HEK293 (cell line): ENCODE data around the gene TNFAIP8L3.

Experiments used
- CTCF ChIA-PET: fragments of 350-600 bp; formaldehyde crosslinking; extraction: SDS; loops from one replicate; lab custom pipeline; 2021; ENCODE audit warnings: antibody characterized with exemption; lab: Yijun Ruan, JAX
- POLR2A ChIA-PET: fragments of 300-600 bp; formaldehyde crosslinking; extraction: SDS; loops from one replicate; lab custom pipeline; 2020; ENCODE audit warnings: antibody characterized with exemption, inconsistent platforms; lab: Yijun Ruan, JAX
- H3K27ac ChIP-seq: fragments of 200-500 bp; sonication (Bioruptor generic); 2 replicates; pipeline ENCODE4 v1.5.1; 2014; ENCODE audit warnings: low read depth, low read length, control low read depth, inconsistent platforms; ENCODE audit errors: extremely low read depth
- H3K36me3 ChIP-seq, 2 experiments: fragments of 200-500 bp in 1 of 2; sonication (Bioruptor generic) in 1 of 2; 1 replicate in 1 of 2; 2 replicates in 1 of 2; pipeline ENCODE4 v1.5.1; 2014 to 2017; ENCODE audit warnings: inconsistent platforms in 2 of 2, low read length in 2 of 2; ENCODE audit not compliant: control insufficient read depth in 2 of 2, insufficient read depth in 1 of 2
- H3K4me1 ChIP-seq: fragments of 200-500 bp; sonication (Bioruptor generic); 2 replicates; pipeline ENCODE4 v1.5.1; 2014; ENCODE audit warnings: mild to moderate bottlenecking, low read length, inconsistent platforms; ENCODE audit not compliant: control insufficient read depth, insufficient read depth
- H3K4me3 ChIP-seq: 2 replicates; pipeline ENCODE4 v1.5.1; 2011; ENCODE audit warnings: low read depth, mild to moderate bottlenecking, control low read depth, low read length, moderate library complexity
- H3K9me3 ChIP-seq: fragments of 200-500 bp; sonication (Bioruptor generic); 2 replicates; pipeline ENCODE4 v1.5.1; 2014; ENCODE audit warnings: low read depth, low read length, inconsistent platforms; ENCODE audit not compliant: control insufficient read depth, insufficient read depth
- GLIS2 ChIP-seq: fragments of 450-650 bp; formaldehyde crosslinking; IDR thresholded peaks from 2 replicates; pipeline ENCODE4 v1.5.1; 2016; ENCODE audit warnings: missing biosample characterization, missing genetic modification characterization
- HOXD13 ChIP-seq: sonication (generic); formaldehyde crosslinking; IDR thresholded peaks from 2 replicates; pipeline ENCODE4 v1.8.0; 2022; ENCODE audit warnings: missing genetic modification reagents, borderline replicate concordance
- PATZ1 ChIP-seq: fragments of 450-650 bp; formaldehyde crosslinking; IDR thresholded peaks from 2 replicates; pipeline ENCODE4 v1.5.1; 2016; ENCODE audit warnings: missing biosample characterization, missing genetic modification characterization
- PBX3 ChIP-seq: sonication (generic); formaldehyde crosslinking; IDR thresholded peaks from 2 replicates; pipeline ENCODE4 v1.8.1; 2022; ENCODE audit warnings: mild to moderate bottlenecking, moderate library complexity, missing genetic modification reagents
- PRDM1 ChIP-seq: fragments of 450-650 bp; formaldehyde crosslinking; IDR thresholded peaks from 2 replicates; pipeline ENCODE4; 2016; ENCODE audit warnings: missing biosample characterization, missing genetic modification characterization
- PRDM10 ChIP-seq: fragments of 450-650 bp; formaldehyde crosslinking; IDR thresholded peaks from 2 replicates; pipeline ENCODE4 v1.5.1; 2016; ENCODE audit warnings: missing biosample characterization, missing genetic modification characterization
- REPIN1 ChIP-seq: fragments of 450-650 bp; formaldehyde crosslinking; IDR thresholded peaks from 2 replicates; pipeline ENCODE4 v1.5.1; 2017; ENCODE audit warnings: missing biosample characterization, missing genetic modification characterization, low read depth
- SP2 ChIP-seq: fragments of 450-650 bp; formaldehyde crosslinking; IDR thresholded peaks from 2 replicates; pipeline ENCODE4 v1.5.1; 2016; ENCODE audit warnings: missing biosample characterization, missing genetic modification characterization
- YY1 ChIP-seq: fragments of 450-650 bp; formaldehyde crosslinking; IDR thresholded peaks from 2 replicates; pipeline ENCODE4 v1.5.1; 2018; ENCODE audit warnings: missing biosample characterization, missing genetic modification characterization
- ZBTB20 ChIP-seq: fragments of 450-650 bp; formaldehyde crosslinking; IDR thresholded peaks from 2 replicates; pipeline ENCODE4 v1.5.1; 2016; ENCODE audit warnings: missing biosample characterization, missing genetic modification characterization
- ZBTB48 ChIP-seq: fragments of 450-650 bp; formaldehyde crosslinking; IDR thresholded peaks from 2 replicates; pipeline ENCODE4 v1.5.1; 2016; ENCODE audit warnings: missing biosample characterization, missing genetic modification characterization
- ZFHX2 ChIP-seq: fragments of 450-650 bp; formaldehyde crosslinking; conservative IDR thresholded peaks from 2 replicates; pipeline ENCODE4 v1.5.1; 2016; ENCODE audit warnings: missing biosample characterization, missing genetic modification characterization
- ZNF157 ChIP-seq: fragments of 450-650 bp; formaldehyde crosslinking; IDR thresholded peaks from 2 replicates; pipeline ENCODE4 v1.5.1; 2016; ENCODE audit warnings: missing biosample characterization, missing genetic modification characterization
- ZNF18 ChIP-seq: fragments of 450-650 bp; formaldehyde crosslinking; IDR thresholded peaks from 2 replicates; pipeline ENCODE4 v1.5.1; 2016; ENCODE audit warnings: missing biosample characterization, missing genetic modification characterization
- ZNF202 ChIP-seq: fragments of 450-650 bp; formaldehyde crosslinking; IDR thresholded peaks from 2 replicates; pipeline ENCODE4 v1.5.1; 2016; ENCODE audit warnings: missing biosample characterization, missing genetic modification characterization, borderline replicate concordance
- ZNF433 ChIP-seq: fragments of 450-650 bp; formaldehyde crosslinking; IDR thresholded peaks from 2 replicates; pipeline ENCODE4 v1.5.1; 2016; ENCODE audit warnings: missing biosample characterization, missing genetic modification characterization, low read depth
- ZNF48 ChIP-seq: fragments of 450-650 bp; formaldehyde crosslinking; IDR thresholded peaks from 2 replicates; pipeline ENCODE4 v1.5.1; 2016; ENCODE audit warnings: missing biosample characterization, missing genetic modification characterization
- ZNF529 ChIP-seq: fragments of 450-650 bp; formaldehyde crosslinking; IDR thresholded peaks from 2 replicates; pipeline ENCODE4 v1.5.1; 2017; ENCODE audit warnings: missing genetic modification characterization, missing biosample characterization; ENCODE audit not compliant: insufficient replicate concordance
- ZNF555 ChIP-seq: fragments of 450-650 bp; formaldehyde crosslinking; conservative IDR thresholded peaks from 2 replicates; pipeline ENCODE4 v1.5.1; 2017; ENCODE audit warnings: missing biosample characterization, mild to moderate bottlenecking, missing genetic modification characterization, inconsistent platforms
- ZNF580 ChIP-seq: fragments of 450-650 bp; formaldehyde crosslinking; IDR thresholded peaks from 2 replicates; pipeline ENCODE4 v1.5.1; 2016; ENCODE audit warnings: missing biosample characterization, missing genetic modification characterization
- ZNF670 ChIP-seq: fragments of 450-650 bp; formaldehyde crosslinking; IDR thresholded peaks from 2 replicates; pipeline ENCODE4 v1.5.1; 2016; ENCODE audit warnings: missing biosample characterization, missing genetic modification characterization, low read depth
- ZNF768 ChIP-seq: fragments of 450-650 bp; formaldehyde crosslinking; IDR thresholded peaks from 2 replicates; pipeline ENCODE4 v1.5.1; 2018; ENCODE audit warnings: missing biosample characterization, mild to moderate bottlenecking, missing genetic modification characterization

Gene TNFAIP8L3

GRCh38 chr15:51023499-51023898, 71.2 kb downstream of the TNFAIP8L3 start (continued):
- no peak for TF ChIP-seq PBX3
- TF ChIP-seq PRDM10 (tag by site-specific recombination) = no peak
- no peak for TF ChIP-seq REPIN1 (tag by site-specific recombination)
- no peak for TF ChIP-seq ZNF529 (tag by site-specific recombination)
- no peak for TF ChIP-seq YY1 (tag by site-specific recombination)
- no peak for TF ChIP-seq ZBTB48
- no peak for TF ChIP-seq GLIS2 (tag by site-specific recombination)
- TF ChIP-seq PRDM1 (tag by site-specific recombination) = no peak
- TF ChIP-seq ZNF202 = no peak
- no peak for TF ChIP-seq ZNF18 (tag by site-specific recombination)
- no peak for TF ChIP-seq HOXD13 (CRISPR knock-in tag)

- Histone ChIP-seq H3K4me1 (no peaks in the 10 kb centered on the region), H3K4me3 (no peak overlapping the region), H3K27ac (no peak overlapping the region)
- CTCF ChIA-PET = interaction anchor here (0.6 kb wide), 1 partner anchor 60 kb away, joined by 4 read pairs; no protein-coding TSS in a partner anchor
- POLR2A ChIA-PET = no interaction called here
- no peak for TF ChIP-seq ZNF433
- TF ChIP-seq ZNF48 (tag by site-specific recombination) = no peak
- TF ChIP-seq ZNF768 = no peak
- no peak for TF ChIP-seq ZBTB20
- no peak for TF ChIP-seq ZNF529 (tag by site-specific recombination)
- TF ChIP-seq ZNF580 = no peak
- no peak for TF ChIP-seq ZNF670 (tag by site-specific recombination)
- TF ChIP-seq ZNF157 (tag by site-specific recombination) = no peak
- TF ChIP-seq SP2 (tag by site-specific recombination) = no peak
- no peak for TF ChIP-seq ZNF555 (tag by site-specific recombination)
- TF ChIP-seq PATZ1 (tag by site-specific recombination) = no peak
- no peak for TF ChIP-seq ZFHX2
- TF ChIP-seq, all 188 proteins: peak for 0
- H3K36me3 ChIP-seq = no peaks in the 10 kb centered on the region
- no peaks in the 10 kb centered on the region for H3K9me3 ChIP-seq
Observed at GRCh38 chr15:51022206-51022605, 72.5 kb downstream of the TNFAIP8L3 start.
